ENCODE results near the gene POLR1B.

DNA sequence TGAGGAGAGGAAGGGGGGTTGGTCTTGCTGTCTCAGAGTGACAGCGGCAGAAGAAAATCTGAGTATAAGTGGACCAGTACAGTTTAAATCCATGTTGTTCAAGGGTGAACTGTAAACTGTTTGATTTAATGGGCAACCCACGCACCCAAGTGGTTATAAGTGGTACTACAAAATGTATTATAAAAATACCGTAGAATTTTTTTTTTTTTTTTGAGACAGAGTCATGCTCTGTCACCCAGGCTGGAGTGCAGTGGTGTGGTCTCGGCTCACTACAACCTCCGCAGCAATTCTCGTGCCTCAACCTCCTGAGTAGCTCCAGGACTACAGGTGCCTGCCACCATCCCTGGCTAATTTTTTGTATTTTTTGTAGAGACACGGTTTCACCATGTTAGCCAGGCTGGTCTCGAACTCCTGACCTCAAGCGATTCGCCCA, 40.1 kb downstream of the POLR1B start:
- no peak for TF ChIP-seq EZH2phosphoT487 (IDR thresholded peaks at IDR 0.05; ENCODE audit: insufficient read depth, low read depth)
- no peak for TF ChIP-seq EZH2 (IDR thresholded peaks at IDR 0.05; ENCODE audit: insufficient read depth, poor library complexity, severe bottlenecking)

Measured in GM23248 (cell line).